ENCODE measurements around the gene ZNF613.

GRCh38 chr19:51927859-51928258 lies 587 bp downstream of the ZNF613 start:
- TF ChIP-seq CTCF (IDR thresholded peaks at IDR 0.05), result no peak
- no peak for TF ChIP-seq POLR2A (IDR thresholded peaks at IDR 0.05)

Data from right lobe of liver (tissue), 4 donors.